ENCODE data around the gene BCKDHA.
"Not testable (repeated sequence)": the region's sequence is repeated elsewhere in the genome, so short reads cannot be mapped to it uniquely, and the experiment has no call there.

BCKDHA gene

DNA sequence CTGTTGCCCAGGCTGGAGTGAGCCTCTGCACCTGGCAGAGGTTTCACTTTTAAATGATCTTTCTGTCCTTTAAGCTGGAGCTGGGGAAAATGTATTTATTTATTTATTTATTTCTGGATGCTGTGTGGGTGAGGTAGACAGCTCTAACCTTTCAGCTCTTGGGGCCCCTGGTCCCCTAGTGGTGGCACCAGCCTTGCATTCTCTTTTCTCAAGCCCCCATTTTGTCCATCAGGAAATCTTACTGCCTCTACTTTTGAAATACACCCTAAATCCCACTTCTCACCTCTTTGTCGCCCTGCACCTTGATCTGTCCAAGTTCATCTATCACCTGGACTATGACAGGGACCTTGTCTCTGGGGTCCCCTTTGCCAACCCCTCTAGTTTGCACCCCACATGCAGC, 31.5 kb upstream of the BCKDHA start:
- no peak for DNase-seq (ENCODE audit: low read depth)

DNA sequence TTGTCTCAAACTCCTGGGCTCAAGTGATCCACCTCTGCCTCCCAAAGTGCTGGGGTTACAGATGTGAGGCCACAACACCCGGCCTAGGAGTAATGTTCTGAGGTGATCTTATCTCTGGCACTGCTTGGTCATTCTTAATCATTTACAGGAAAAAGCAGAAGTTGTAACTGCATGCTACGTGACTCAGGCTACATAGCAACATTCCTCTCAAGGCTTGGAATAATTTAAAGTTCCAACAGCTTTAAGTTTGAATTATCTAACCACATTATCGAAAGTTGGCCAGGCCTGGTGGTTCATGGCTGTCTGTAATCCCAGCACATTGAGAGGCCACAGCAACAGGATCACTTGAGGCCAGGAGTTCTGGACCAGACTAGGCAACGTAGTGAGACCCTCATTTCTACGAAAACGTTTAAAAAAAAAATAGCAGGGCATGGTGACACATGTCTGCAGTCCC, 29.7 kb upstream of the BCKDHA start:
- no peak for DNase-seq (ENCODE audit: low read depth)

DNA sequence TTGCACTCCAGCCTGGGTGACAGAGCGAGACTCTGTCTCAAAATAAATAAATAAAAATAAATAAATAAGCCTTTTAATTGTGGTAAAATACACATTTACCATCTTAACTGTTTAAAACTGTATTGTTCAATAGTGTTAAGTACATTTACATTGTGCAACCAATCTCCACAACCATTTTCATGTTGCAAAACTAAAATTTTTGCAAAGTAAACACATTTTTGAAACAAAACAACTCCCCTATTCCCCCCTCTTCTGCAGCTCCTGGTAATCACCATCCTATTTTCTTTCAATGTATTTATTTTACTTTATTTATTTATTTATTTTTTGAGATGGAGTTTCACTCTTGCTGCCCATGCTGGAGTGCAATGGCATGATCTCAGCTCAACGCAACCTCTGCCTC, 27.8 kb upstream of the BCKDHA start:
- DNase-seq (ENCODE audit: low read depth), result no peak

DNA sequence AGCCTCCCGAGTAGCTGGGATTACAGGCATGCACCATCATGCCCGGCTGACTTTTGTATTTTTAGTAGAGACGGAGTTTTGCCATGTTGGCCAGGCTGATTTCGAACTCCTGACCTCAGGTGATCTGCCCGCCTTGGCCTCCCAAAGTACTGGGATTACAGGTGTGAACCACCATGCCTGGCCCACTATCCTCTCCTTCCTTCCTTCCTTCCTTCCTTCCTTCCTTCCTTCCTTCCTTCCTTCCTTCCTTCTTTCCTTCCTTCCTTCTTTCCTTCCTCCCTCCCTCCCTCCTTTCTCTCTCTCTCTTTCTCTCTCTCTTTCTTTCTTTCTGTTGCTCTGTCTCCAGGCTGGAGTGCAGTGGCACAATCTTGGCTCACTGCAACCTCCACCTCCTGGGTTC, 26.5 kb upstream of the BCKDHA start:
- DNase-seq (ENCODE audit: low read depth), result not testable (repeated sequence)

DNA sequence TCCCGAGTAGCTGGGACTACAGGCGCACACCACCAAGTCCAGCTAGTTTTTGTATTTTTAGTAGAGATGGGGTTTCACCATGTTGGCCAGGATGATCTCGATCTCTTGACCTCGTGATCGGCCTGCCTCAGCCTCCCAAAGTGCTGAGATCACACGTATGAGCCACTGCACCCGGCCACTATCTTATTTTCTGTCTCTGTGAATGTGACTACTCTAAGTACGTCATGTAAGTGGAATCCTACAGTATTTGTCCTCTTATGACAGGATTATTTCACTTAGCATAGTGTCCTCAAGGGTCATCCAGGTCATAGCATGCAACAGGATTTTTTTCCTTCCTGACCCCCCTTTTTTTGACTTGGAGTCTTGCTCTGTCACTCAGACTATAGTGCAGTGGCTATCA, 26.1 kb upstream of the BCKDHA start:
- no peak for DNase-seq (ENCODE audit: low read depth)

DNA sequence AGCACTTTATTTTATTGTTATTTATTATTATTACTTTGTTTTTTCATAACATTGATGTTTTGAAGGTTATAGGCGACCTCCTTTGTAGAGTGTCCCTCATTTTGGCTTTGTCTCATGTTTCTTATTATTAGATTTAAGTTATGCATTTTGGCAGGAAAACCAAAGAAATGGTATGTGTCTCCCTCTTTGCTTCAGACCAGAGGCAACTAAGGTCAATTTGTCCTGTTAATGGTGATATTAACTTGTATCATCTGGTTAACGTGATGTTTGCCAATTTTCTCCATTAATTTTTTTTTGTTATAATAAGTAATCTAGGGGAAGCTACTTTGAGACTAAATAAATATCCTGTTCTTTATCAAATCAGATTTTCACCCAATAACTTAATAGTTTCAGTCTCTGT, 25.1 kb upstream of the BCKDHA start:
- no peak for DNase-seq (ENCODE audit: low read depth)

DNA sequence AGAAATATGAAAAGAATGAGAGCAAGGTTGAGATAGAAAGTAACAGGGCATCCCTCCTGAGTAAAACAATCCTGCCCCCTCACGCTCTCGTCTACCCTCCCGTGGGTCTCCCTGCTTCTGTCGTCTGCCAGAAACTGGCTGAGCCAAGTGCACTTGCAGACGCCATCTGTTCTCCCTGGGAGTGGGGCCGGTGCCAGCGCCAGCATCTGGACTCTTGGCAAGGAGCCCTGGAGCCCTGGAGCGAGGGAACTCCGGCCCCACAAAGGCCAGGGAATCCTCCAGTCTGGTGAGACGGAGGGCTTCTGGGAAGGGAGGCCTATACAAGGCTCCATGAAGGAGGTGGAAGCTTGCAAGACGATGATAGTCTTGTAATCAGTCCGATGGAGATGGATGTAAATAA, 23.6 kb upstream of the BCKDHA start:
- no peak for DNase-seq (ENCODE audit: low read depth)

DNA sequence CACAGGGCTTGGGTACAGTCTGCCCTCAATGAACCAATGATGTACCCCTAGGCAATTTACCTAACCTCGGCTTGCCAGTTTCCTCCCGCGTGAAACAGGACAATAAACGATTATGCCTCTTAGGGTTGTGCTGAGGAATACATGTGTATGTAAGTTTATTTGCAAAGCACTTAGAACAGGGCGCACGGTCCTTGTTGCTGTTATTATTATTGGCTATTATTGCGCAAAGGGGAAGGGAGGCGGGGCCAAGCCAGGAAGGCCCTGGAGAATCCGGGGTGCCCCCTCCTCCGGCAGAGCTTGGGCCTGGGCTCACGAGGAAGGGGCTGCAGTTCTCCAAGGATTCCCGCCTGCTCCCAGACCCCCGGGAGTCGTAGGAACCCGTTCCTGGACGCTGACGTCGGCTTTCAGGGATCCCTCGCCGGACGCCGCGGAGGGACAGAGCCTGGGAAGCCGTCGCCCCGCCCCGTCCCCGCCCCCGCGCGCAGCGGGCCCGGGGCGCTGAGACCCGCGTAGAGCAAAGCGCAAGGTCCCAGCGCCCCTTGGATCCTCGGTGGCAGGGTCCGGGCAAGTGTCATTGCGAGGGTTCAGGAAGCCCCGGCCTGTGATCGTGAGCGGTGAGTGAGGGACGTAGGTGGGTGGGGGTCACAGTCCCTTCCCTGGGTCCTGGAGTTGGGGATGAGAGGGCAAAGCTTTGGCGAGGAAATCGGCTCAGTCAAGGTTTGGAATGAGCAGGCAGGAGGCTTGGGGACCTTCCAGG, 21.2 kb upstream of the BCKDHA start, which contains the start of gene TMEM91:
TSS of gene TMEM91 (plus strand) at position 293 of the 757 bp plus-strand sequence. CDS start 1,777 bp downstream, outside the sequence.
- no peak for DNase-seq (ENCODE audit: low read depth)

DNA sequence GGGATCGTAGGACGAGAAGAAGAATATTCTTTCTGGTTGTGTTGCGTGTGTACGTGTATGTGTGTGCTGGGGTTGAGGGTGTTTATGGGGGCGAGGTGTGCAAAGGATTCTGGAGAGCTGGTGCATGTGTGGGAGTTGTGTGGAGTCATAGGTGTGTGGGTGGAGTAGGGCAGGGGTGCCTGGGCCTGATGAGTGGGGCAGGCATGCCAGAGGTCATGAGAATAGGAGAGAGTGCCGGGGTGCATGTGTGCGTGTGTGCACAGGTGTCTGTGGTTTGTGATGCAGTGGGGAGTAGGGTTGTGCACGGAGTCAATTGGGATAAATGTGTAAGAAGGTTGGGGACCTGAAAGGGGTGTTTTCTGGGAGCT, 20.6 kb upstream of the BCKDHA start:
- no peak for DNase-seq (ENCODE audit: low read depth)

DNA sequence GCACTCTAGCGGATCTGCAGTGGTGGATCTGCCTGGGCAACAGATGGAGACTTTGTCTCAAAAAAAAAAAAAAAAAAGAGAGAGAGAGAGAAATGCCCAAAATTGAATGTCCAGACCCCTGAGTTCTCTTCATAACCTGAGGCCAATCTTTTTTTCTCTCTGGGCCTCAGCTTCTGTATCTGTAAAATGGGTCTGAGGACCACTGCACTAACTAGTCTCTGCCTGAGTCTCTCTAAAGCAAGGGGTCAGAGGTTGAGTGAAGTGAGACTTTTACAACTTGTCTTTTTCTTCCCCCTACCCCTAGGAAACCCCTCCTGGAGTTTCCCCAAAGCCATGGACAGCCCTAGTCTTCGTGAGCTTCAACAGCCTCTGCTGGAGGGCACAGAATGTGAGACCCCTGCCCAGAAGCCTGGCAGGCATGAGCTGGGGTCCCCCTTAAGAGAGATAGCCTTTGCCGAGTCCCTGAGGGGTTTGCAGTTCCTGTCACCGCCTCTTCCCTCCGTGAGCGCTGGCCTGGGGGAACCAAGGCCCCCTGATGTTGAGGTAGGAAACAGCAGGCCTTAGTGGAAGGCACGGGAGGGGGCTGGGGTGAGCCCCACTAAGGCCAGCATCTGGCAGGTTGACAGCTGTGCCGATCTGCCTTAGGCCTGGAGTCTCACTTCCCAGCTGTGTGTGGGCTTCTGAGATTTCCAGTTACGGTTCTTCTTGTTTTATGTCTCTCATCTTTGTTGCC, 19.5 kb upstream of the BCKDHA start:
- DNase-seq (ENCODE audit: low read depth), result no peak

DNA sequence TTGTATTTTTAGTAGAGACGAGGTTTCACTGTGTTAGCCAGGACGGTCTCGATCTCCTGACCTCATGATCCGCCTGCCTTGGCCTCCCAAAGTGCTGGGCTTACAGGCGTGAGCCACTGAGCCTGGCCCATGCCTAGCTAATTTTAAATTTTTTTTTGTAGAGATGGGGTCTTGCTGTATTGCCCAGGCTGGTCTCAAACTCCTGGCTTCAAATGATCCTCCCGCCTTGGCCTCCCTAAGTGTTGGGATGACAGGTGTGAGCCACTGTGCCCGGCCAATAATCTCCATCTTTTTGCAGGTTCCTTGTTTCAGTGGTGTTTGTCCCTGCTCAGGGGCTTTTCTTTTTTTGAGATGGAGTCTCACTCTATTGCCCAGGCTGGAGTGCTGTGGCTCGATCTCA, 16.1 kb upstream of the BCKDHA start:
- not testable (repeated sequence) for DNase-seq (ENCODE audit: low read depth)

DNA sequence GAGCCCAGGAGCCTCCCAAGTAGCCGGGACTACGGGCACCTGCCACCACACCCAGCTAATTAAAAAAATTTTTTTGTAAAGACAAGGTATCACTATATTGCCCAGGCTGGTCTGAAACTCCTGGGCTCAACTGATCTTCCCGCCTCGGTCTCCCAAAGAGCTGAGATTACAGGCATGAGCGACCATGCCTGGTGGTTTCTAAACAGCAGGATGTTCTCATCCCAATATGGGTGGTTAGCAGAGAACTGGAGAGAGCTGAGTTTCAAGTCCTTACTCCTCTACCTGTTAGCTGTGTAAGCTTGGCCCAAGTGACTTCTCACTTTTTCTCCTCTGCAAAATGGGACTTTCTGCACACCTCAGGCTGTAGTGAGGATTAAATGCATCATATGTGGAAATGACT, 13.3 kb upstream of the BCKDHA start:
- no peak for DNase-seq (ENCODE audit: low read depth)

DNA sequence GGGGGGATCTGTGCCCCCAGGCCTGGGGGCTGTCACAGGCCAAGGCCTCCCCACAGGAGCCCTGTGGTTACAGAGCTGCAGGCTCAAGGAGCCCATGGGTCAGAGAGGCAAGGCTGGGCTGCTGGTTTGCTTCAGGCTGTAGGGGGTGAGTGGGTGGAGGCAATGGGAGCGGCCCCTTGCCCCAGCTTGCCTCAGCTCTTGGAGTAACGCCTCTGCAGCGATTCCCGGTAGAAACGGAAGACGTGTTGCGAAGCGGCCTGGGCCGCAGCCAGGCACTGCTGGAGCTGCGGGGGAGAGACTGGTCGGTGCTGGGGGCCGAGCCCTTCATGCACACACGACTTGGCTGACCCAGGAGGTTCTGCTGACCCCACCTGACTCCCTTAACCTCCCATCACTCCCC, 11.2 kb upstream of the BCKDHA start:
- no peak for DNase-seq (ENCODE audit: low read depth)

DNA sequence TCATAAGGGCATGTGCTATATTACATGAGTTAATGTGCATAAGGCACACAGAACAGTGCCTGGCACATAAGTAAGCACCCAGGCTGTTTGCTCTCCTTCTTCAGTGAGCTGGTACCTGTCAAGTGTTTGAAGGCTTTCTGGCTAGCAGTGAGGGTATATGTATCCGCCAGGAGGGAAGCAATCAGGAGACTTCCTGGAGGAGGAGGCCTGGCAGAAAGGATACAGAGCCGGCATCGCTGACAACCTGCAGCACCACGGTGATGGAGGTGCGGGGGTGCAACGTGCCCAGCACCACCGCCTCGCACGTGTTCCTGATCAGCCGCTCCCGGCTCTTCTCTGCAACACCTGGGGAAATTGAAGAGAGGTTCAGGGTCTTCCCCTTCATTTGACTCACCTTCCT, 6.0 kb upstream of the BCKDHA start:
- DNase-seq (ENCODE audit: low read depth), result no peak

DNA sequence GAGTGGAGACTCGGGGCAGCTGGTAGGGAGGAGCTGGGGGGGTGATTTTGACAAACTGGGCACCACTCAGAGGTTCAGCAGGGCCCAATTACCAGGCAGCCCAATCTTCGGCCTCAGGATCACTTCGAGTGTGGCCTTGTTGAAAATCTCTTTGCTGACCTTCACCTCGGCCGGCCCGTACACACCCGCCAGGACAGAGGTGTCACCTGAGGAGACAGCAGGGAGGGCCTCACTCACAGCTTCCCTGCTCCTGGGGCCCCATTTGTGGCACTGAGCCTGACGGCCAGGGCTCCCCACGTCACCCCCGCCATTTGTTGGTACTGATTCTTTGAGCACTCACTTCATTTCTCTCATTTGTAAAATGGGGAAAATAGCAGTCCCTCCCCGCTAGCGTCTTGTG, 4.8 kb upstream of the BCKDHA start:
- DNase-seq (ENCODE audit: low read depth), result no peak

DNA sequence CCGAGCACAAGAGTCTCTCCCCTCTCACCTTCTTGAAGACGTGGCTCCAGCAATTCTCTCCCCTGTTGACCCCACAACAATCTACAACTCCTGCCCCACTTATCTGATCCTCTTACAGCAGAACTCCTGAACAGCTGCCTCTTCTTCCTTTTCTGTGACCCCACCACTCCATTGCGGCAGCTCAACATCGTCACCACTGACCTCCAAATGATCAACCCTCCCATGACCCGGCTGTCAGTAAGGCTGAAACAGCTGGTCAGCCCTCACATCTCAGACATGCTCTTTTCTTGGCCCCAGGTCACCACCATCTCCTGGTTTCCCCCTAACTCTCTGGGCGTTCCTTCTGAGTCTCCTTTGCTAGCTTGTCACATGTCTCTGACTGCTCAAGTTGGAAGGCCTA, 2.3 kb upstream of the BCKDHA start:
- no peak for DNase-seq (ENCODE audit: low read depth)

DNA sequence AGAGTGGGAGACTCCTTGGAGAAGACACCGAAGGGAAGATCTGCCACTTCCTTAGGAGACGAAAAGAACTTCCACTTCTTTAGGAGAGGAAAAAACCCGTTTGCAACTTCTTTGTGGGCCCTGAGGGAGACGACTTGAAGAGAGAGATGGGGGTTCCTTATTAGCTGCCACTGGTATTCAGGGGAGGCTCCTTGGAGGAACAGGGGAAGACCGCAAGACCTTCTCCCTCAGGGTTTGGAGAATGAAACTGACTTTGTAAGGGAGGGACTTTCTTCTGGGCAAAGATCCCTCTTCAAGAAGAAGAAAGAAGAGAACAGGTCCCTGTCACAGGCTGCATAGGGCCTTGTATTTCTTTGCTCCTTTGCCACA, 416 bp downstream of the BCKDHA start:
- no peak for DNase-seq (ENCODE audit: low read depth)

DNA sequence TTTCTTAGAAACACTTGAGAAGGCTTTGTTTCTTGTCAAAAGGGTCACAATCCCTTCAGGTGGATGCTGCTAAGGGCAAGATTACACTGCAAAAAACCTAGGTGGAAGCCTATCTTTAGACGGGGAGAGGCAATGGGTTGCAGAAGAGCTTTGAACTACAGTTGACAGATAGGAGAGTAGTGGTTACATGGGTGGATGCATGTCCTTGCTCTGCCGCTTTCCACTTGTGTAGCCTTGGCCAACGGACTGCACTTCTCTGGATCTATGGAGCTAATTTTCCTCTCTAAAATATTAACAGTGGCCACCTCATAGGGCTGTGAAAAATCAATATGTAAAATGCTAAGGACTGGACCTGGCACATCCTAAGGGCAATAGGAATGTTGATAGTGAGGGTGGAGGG, 980 bp downstream of the BCKDHA start:
- no peak for DNase-seq (ENCODE audit: low read depth)

DNA sequence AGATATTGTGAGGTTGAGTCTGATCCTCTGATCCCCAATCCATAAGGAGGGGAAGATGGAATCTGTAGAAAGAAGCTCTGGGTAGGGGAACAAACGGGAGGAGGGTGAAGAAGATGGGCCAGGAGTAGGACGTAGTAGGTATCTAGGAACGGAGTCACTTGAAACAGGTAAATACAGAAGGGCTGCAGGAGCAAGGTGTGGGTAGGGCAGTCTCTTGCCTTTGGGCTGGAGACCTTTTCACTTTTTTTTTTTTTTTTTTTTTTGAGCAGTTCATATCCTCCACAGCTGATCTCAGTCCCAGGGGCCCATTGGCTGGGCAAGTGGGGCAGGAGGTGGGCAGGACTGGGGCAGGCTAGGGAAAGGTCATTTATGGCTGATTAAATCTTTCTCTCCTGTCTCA, 1.5 kb downstream of the BCKDHA start:
- DNase-seq (ENCODE audit: low read depth), result no peak

DNA sequence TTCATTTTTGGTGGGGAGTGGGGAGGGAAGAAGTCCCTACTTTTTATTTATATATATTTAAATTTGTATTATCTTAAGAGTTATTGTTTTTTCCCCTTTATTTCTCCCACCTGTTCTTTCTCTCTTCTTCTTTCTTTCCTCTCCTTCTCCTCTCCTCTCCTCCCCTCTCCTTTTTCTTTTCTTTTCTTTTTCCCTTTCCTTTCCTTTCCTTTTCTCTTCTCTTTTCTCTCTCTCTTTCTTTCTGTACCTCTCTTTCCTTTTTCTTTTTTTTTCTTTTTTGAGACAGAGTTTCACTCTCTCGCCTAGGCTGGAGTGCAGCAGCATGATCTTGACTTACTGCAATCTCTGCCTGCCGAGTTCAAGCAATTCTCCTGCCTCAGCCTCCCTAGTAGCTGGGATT, 1.9 kb downstream of the BCKDHA start:
- DNase-seq (ENCODE audit: low read depth), result no peak

DNA sequence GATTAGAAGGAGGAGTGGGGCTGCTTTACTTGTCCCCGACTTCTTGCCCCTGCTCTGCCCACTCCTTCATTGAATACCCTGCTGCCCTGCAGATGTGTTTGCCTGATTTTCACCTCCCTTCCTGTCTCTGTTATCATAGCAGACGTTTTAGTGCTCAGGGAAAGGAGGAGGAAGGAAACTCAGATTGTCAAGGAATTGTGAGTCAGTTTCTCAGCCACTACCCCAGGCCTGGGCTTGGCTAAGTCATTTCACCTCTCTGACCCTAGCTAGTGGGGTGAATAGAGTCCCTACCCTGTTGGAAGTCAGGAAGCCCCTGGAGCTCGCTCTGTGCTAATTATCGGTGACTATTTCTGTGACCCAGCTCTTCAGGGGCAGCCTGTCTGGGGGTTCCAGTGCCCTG, 3.9 kb downstream of the BCKDHA start:
- no peak for DNase-seq (ENCODE audit: low read depth)

DNA sequence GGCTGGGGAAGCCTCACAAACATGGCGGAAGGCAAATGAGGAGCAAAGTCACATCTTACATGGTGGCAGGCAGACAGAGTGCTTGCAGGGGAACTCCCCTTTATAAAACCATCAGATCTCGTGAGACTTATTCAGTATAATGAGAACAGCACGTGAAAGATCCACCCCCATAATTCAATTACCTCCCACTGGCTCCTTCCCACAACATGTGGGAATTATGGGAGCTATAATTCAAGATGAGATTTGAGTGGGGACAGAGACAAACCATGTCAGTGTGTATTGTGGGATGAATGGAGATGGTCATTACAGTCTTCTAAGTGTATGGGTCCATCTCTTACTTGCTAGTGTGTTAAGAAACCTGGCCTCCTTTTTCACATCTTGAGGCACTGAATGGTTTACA, 4.4 kb downstream of the BCKDHA start:
- DNase-seq (ENCODE audit: low read depth), result no peak

DNA sequence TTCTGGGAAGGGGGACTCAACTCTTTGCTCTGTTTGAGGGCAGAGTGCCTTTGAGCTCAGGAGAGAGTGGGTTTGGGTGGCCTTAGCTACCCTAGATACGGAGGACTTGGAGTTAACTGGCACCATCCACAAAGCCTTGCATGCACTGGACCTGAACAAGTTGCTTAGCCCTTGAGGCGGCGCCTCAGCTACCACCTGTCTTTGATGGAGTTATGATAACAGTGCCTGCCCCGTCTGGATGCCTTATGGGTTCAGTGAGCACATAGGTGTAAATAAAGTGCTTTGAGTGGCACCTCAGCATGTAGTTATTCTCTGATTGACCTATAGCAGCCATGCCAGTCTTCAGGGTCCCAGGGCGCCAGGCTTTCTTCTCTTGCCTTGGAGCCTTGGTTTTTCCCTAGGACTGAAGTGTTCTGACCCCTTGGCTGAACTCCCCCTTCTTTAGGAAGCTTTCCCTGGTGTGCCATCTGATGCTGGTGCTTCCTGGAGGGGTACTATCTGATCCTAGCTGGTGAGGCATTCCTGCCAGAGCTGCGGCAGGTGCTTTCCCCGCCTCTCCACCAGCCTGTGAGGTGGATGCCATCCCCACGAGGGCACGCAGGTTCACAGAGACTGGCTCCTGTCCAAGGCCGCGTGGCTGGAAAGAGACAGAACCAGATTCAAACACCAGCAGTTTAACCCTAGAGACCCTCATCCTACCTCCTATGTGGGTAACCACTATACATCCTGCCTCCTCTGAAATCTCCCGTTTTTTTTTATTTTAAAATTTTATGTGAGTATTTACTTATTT, 5.8 kb downstream of the BCKDHA start:
- no peak for DNase-seq (ENCODE audit: low read depth)
